ENCODE data around the gene TSPAN5.

The TSPAN5 gene

GRCh38 chr4:98515470-98515809 lies 143.0 kb downstream of the TSPAN5 start:
- TF ChIP-seq CTCF (conservative IDR thresholded peaks at IDR 0.05): no peak
- H3K27ac ChIP-seq: no peak overlapping the region

- no peak overlapping the region for H3K27ac ChIP-seq
Observed at GRCh38 chr4:98514741-98515469, 143.5 kb downstream of the TSPAN5 start.

GRCh38 chr4:98512918-98513317 lies 145.5 kb downstream of the TSPAN5 start:
- no peak overlapping the region for H3K27ac ChIP-seq
- TF ChIP-seq CTCF (conservative IDR thresholded peaks at IDR 0.05): no peak

More at GRCh38 chr4:98514741-98515469, 143.5 kb downstream of the TSPAN5 start:
- no peak for TF ChIP-seq CTCF (conservative IDR thresholded peaks at IDR 0.05)

- no peak for TF ChIP-seq CTCF (conservative IDR thresholded peaks at IDR 0.05)
- H3K27ac ChIP-seq: no peak overlapping the region
Observed at GRCh38 chr4:98510757-98511517, 147.5 kb downstream of the TSPAN5 start.

- TF ChIP-seq CTCF (conservative IDR thresholded peaks at IDR 0.05): no peak
- no peak overlapping the region for H3K27ac ChIP-seq
Observed at GRCh38 chr4:98510340-98510739, 148.1 kb downstream of the TSPAN5 start.

GRCh38 chr4:98509721-98510120 lies 148.7 kb downstream of the TSPAN5 start:
- no peak overlapping the region for H3K27ac ChIP-seq
- no peak for TF ChIP-seq CTCF (conservative IDR thresholded peaks at IDR 0.05)

GRCh38 chr4:98508829-98509598 lies 149.4 kb downstream of the TSPAN5 start:
- H3K27ac ChIP-seq: no peak overlapping the region
- TF ChIP-seq CTCF (conservative IDR thresholded peaks at IDR 0.05): no peak

All from VCaP (cell line).